Caki2 (cell line): ENCODE results near the gene KRTAP6-2. TPM values are rescaled to one million over a fixed set of nuclear protein-coding genes. Genes with fewer than 3 reads are reported as not detected.

Experiments
- DNase-seq: peaks from one replicate; pipeline ENCODE4 v3.0.0-alpha.2; 2015; ENCODE audit warnings: low read depth
- in situ Hi-C: cut with HindIII; loops from 2 replicates; pipeline ENCODE4 v1.10.0; 2016; ENCODE audit warnings: low sequenced_read_pairs, low pct_unique_long_range_greater_than_20kb, mixed read lengths
- total RNA-seq: library from RNA; depleted of rRNA; stranded (reverse); fragments of >200 nt; shearing (Covaris generic); gene quantifications from 2 replicates; pipeline ENCODE4 v1.2.3, GENCODE V29; 2014; ENCODE audit warnings: low replicate concordance; rRNA removed

The KRTAP6-2 gene
- total RNA-seq, 1 experiment from 2014 or later: not detected

- in situ Hi-C loops: no loop called here
- DNase-seq: no peak
These were observed 15.8 kb downstream of the KRTAP6-2 start for GRCh38 chr21:30582870-30583269.

- DNase-seq: no peak
- in situ Hi-C loops: no loop called here
These were observed 18.6 kb downstream of the KRTAP6-2 start for GRCh38 chr21:30580132-30580531.

DNA sequence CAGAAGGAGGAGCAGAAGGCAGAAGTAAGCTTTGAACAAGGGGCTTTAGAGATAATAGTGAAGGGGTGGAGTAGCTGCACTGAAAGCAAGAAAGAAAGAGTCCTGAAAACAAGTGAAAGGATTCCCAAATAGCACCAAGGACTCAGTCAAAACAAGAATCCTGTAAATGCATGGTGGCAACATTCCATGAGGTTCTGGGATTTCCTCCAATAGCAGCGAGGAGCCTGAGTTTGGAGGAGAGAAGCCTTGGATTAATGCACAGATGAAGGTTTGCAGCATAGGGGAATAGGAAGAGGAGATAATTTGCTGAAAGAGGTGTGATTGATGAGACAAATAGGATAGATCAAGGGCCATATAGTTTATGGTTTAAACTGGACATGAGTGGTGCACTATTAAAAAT lies 19.4 kb downstream of the KRTAP6-2 start:
- no peak for DNase-seq
- in situ Hi-C loops: no loop called here

DNA sequence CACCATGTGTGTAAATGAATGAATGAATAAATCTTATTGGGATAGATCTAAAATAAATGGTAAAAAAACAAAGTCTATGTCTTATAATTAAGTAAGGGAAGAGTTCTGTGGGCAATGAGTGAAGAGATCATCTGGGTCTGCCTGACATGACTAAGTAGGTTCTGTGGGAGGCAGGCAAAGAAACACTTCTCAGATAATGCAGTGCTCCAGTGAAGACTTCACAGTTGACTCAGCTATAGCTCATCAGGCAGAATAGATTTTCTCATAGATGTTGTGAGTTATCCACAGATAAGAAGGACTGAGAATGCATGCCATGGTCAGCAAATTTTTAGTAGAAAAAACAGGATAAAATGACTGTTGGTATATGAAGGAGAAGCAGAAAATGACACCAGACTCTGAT lies 20.9 kb downstream of the KRTAP6-2 start:
- no peak for DNase-seq
- in situ Hi-C loops: no loop called here

DNA sequence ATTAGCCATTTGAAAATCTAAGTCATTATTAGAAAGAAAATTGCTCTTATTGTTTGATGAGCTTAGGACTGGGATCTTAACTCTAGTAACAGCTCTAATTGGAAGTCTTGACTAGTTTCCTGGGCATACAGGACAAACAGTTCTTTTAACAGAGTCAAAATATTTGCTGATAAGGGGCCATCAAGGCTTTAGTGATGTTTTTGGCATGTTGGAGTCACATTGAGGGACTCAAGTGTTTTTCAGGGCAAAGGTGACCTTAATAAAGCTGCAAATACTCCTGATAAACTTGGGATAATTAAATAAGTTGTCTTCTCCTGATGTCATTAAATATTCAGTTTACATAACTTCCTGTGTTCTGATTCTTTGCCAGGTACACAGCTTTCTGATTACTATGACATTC lies 31.1 kb downstream of the KRTAP6-2 start:
- no peak for DNase-seq
- in situ Hi-C loops: no loop called here

DNA sequence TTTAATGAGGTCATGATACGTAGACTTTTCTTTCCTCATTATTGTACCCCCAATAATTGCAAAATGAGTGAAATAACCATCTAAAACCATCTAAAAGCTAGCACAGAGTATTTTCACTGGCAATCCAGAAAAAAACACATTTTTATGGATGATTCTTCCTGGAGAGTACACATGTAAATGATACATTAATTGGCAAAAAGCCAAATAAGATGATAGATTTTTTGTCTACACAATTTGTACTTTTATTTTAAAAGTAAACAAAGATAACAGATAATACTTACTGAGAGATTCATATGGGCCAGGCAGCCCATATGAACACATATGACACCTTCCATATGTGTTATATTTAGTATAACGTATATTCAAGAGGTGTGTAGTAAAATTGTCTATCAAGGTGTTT lies 35.1 kb downstream of the KRTAP6-2 start:
- no peak for DNase-seq
- in situ Hi-C loops: no loop called here

DNA sequence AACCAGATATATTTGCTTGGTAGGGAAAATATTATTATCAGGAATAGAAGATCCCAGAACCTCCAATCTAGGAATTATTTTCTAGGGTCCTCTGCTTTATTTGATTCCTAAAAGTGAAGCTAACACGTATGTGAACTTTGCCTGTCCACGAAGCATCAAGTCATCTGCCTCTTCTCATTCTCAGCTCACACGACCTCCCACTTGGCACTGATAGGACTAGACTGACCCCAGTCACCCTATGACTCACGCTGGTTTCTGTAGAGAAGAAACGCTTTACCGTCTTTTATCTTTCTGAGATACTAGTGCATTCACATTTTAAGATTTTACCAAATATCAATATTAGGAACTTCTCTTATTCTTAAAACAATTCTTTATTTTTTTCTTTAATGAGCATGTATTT lies 35.6 kb downstream of the KRTAP6-2 start:
- DNase-seq: no peak
- in situ Hi-C loops: no loop called here

- in situ Hi-C loops: no loop called here
- DNase-seq: no peak
These were observed 36.7 kb downstream of the KRTAP6-2 start for GRCh38 chr21:30561957-30562356.

GRCh38 chr21:30561264-30561895 lies 37.3 kb downstream of the KRTAP6-2 start, which contains the start of gene KRTAP19-7:
Gene KRTAP19-7 (minus strand): TSS chr21:30561314. CDS start chr21:30561289, 25 bp downstream.
- in situ Hi-C loops: no loop called here
- DNase-seq: no peak

GRCh38 chr21:30555095-30555494 lies 43.6 kb downstream of the KRTAP6-2 start:
- in situ Hi-C loops: no loop called here

DNA sequence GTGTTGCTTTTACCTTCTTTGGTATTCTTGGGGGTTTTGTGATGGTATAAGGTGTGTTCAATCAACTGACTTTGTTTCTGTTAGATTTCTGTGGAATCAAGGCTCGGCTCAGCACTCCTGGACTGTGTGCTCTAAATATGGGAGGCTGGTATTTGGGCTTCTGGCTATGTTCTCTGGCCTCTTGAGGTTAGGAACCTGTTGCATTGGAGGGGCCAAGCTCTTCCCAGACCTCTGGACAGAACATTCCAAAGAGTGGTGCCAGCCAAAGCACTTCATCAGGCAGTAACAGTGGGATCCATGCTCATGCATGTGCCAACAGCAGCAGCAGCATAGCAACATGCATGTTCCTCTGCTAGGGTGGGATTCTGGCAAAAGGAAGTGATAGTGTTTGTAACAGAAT lies 45.9 kb downstream of the KRTAP6-2 start:
- in situ Hi-C loops: no loop called here
- no peak for DNase-seq

More at GRCh38 chr21:30555095-30555494, 43.6 kb downstream of the KRTAP6-2 start:
- DNase-seq: no peak

Other genes with a start within 250 kb of the KRTAP6-2 start
- gene KRTAP13-2, start 226.6 kb downstream of the KRTAP6-2 start, total RNA-seq: not detected in 2 replicates
- gene KRTAP13-1, start 202.9 kb downstream of the KRTAP6-2 start, total RNA-seq: not detected in 2 replicates
- not detected in 2 replicates for gene KRTAP13-3, start 173.0 kb downstream of the KRTAP6-2 start, total RNA-seq
- not detected in 2 replicates for gene KRTAP13-4, start 168.7 kb downstream of the KRTAP6-2 start, total RNA-seq
- not detected in 2 replicates for gene KRTAP15-1, start 158.6 kb downstream of the KRTAP6-2 start, total RNA-seq
- gene KRTAP19-1, start 118.5 kb downstream of the KRTAP6-2 start, total RNA-seq: not detected in 2 replicates
- gene KRTAP19-2, start 111.5 kb downstream of the KRTAP6-2 start, total RNA-seq: not detected in 2 replicates
- not detected in 2 replicates for gene KRTAP19-3, start 106.9 kb downstream of the KRTAP6-2 start, total RNA-seq
- gene KRTAP19-4, start 101.7 kb downstream of the KRTAP6-2 start, total RNA-seq: not detected in 2 replicates
- not detected in 2 replicates for gene KRTAP19-5, start 96.8 kb downstream of the KRTAP6-2 start, total RNA-seq
- not detected in 2 replicates for gene KRTAP19-6, start 57.0 kb downstream of the KRTAP6-2 start, total RNA-seq
- gene KRTAP19-7, start 37.6 kb downstream of the KRTAP6-2 start, total RNA-seq: not detected in 2 replicates
- gene KRTAP22-2, start 8.5 kb downstream of the KRTAP6-2 start, total RNA-seq: not detected in 2 replicates
- gene KRTAP6-3, start 6.5 kb downstream of the KRTAP6-2 start, total RNA-seq: not detected in 2 replicates
- not detected in 2 replicates for gene KRTAP22-1, start 2.2 kb upstream of the KRTAP6-2 start, total RNA-seq
- gene KRTAP6-1, start 15.0 kb upstream of the KRTAP6-2 start, total RNA-seq: not detected in 2 replicates
- not detected in 2 replicates for gene KRTAP20-1, start 17.5 kb upstream of the KRTAP6-2 start, total RNA-seq
- not detected in 2 replicates for gene KRTAP20-4, start 21.7 kb upstream of the KRTAP6-2 start, total RNA-seq
- gene KRTAP20-2, start 36.3 kb upstream of the KRTAP6-2 start, total RNA-seq: not detected in 2 replicates
- not detected in 2 replicates for gene KRTAP20-3, start 44.0 kb upstream of the KRTAP6-2 start, total RNA-seq
- not detected in 2 replicates for gene KRTAP21-3, start 119.9 kb upstream of the KRTAP6-2 start, total RNA-seq
- gene KRTAP21-2, start 148.4 kb upstream of the KRTAP6-2 start, total RNA-seq: not detected in 2 replicates
- not detected in 2 replicates for gene KRTAP21-1, start 156.5 kb upstream of the KRTAP6-2 start, total RNA-seq
- not detected in 2 replicates for gene KRTAP8-1, start 214.4 kb upstream of the KRTAP6-2 start, total RNA-seq
- gene KRTAP7-1, start 230.9 kb upstream of the KRTAP6-2 start, total RNA-seq: not detected in 2 replicates